Activated CD4-positive, alpha-beta memory T cell treated with anti-CD3 and anti-CD28 coated beads for 36 hours (primary cell): ENCODE measurements around the gene ACOT12. TPM values are rescaled to one million over a fixed set of nuclear protein-coding genes. Genes with fewer than 3 reads are reported as not detected.
A peak's percentile ranks its signal among the peaks of the same experiment; 100 is the strongest.

ENCODE experiments used
- CTCF ChIA-PET: fragments of 350-600 bp; sonication (Branson Sonifier 250); formaldehyde crosslinking; loops from one replicate; lab custom pipeline; 2021; ENCODE audit warnings: antibody characterized with exemption, inconsistent platforms; lab: Charles Lee
- POLR2A ChIA-PET: fragments of 350-600 bp; sonication (Branson Sonifier 250); formaldehyde crosslinking; loops from one replicate; lab custom pipeline; 2021; ENCODE audit warnings: antibody characterized with exemption; lab: Charles Lee
- DNase-seq: peaks from one replicate; pipeline ENCODE4 v3.0.0-alpha.2; 2020
- H3K27ac Mint-ChIP-seq: one replicate; pipeline ENCODE4 v1.8.0; 2021; ENCODE audit warnings: mixed read lengths
- H3K27me3 Mint-ChIP-seq: one replicate; pipeline ENCODE4 v1.8.0; 2021; ENCODE audit warnings: mixed read lengths
- H3K36me3 Mint-ChIP-seq: one replicate; pipeline ENCODE4 v1.8.0; 2021; ENCODE audit warnings: mixed read lengths
- H3K4me1 Mint-ChIP-seq: one replicate; pipeline ENCODE4 v1.8.0; 2021; ENCODE audit warnings: low read depth, mixed read lengths
- H3K4me3 Mint-ChIP-seq: one replicate; pipeline ENCODE4 v1.8.0; 2021; ENCODE audit warnings: mild to moderate bottlenecking, mixed read lengths
- H3K9me3 Mint-ChIP-seq: one replicate; pipeline ENCODE4 v1.8.0; 2021; ENCODE audit warnings: mixed read lengths
- intact Hi-C: fragments of 100-400 bp; cut with micrococcal nuclease; formaldehyde crosslinking; loops from one replicate; pipeline ENCODE4 v1.15.1; 2023
- total RNA-seq, 2 experiments: library from RNA; stranded (reverse); gene quantifications; one replicate each; pipeline ENCODE4 v1.2.3, GENCODE V29; 2021

Gene ACOT12
- total RNA-seq = not detected

DNA sequence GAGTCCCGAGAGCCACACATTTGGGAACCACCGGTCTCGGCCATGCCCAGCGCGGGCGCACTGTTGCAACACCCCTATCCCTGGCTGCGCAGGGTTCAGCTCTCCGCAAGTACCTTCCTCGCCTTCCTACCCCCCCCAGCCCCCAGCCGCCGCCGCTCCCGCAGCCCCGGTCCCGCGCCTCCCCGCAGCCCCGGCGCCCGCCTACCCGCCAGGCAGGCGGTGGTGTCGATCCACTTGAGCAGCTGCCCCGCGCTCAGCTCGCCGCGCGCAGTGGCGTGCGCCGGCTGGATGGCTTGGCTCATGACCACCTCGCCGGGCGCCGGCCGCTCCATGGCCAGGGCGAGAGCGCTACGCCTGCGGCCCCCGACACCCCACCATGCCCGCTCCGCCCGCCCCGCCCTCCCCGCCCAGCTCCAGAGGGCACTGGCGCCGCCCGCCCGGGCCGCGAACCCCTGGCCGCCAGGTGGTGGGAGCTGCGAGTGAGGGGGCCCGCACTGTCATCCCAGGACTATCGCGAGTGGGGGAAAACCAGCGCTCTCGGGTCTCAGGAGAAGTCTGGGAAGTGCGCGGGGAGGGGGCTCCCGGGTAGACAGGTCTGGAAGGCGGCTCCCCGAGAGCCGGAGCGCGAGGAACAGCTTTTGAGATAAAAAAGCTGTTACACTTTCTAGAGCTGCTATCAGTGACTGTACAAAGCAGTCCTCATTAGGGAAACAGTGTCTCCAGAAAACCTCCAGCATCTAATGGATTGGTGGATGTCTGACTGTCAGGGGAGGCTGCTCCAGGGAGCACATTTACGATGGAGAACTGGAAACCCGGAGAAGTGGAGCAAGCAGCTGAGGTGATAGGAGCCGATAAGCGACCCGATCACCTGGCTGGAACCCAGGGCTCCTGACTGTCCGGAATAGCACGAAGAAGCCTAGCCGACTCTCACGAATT is at the start of gene ACOT12:
Gene ACOT12 (minus strand): TSS at position 352 of the 936 bp plus-strand sequence. CDS start 20 bp downstream, at position 332.
- no peak within 1 kb of the TSS for H3K27ac Mint-ChIP-seq
- peak within 1 kb of the TSS; percentile 24 for H3K4me3 Mint-ChIP-seq
- peaks cover 4% of the 10 kb centered on the region for H3K4me1 Mint-ChIP-seq
- H3K36me3 Mint-ChIP-seq = no peaks in the 10 kb centered on the region
- CTCF ChIA-PET = interaction anchor here (1.3 kb wide), 1 partner anchor 31 kb away, joined by 3 read pairs; no protein-coding TSS in a partner anchor
- peaks cover 4% of the 10 kb centered on the region for H3K9me3 Mint-ChIP-seq
- DNase-seq = peak; percentile 9
- POLR2A ChIA-PET = no interaction called here
- intact Hi-C loops = no loop called here
- peaks cover 46% of the 10 kb centered on the region for H3K27me3 Mint-ChIP-seq

DNA sequence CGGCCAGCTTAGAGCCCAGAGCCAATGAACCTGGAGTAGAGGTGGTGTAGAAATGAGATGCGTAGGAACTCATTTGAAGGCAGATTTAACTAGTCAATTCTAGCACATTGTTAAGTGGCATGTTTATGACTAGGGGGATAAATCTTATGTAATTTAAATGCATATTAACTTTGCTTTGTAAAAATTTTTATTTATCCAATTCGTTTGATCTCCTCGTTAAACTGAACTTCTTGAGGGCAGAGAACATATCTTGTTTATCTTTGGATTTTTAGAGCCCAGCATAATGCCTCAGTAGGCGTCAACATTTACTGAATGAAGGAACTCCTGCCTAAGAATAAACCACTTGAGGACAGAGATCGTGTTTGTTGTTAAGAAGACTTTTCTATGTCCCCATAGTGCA is 41.1 kb upstream of the ACOT12 start:
- no peak overlapping the region for H3K27ac Mint-ChIP-seq
- intact Hi-C loops = no loop called here
- DNase-seq = no peak
- no peaks in the 10 kb centered on the region for H3K4me1 Mint-ChIP-seq
- H3K36me3 Mint-ChIP-seq = no peaks in the 10 kb centered on the region
- no peaks in the 10 kb centered on the region for H3K9me3 Mint-ChIP-seq
- H3K4me3 Mint-ChIP-seq = no peak overlapping the region
- H3K27me3 Mint-ChIP-seq = no peaks in the 10 kb centered on the region
- POLR2A ChIA-PET = no interaction called here
- CTCF ChIA-PET = no interaction called here

DNA sequence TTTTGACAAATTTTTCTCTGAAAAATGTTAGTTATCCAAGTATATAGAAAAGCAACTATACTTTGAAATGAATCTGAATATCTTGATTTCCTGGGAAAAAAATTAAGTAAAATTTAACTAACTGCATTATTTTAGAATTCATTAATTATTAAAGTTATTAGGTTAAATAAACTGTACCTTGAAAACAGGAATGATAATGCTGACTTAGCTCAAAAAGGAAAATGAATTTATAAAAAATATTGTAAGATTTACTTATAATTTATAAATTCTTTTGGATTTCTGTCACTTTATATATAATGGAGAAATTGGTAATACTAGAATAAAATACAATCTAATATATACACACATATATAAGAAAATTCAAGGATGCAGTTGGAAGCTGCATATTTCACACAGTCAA is 36.1 kb upstream of the ACOT12 start:
- Mint-ChIP-seq H3K4me1 (peaks cover 3% of the 10 kb centered on the region), H3K27ac (no peak overlapping the region), H3K4me3 (no peak overlapping the region), H3K27me3 (no peaks in the 10 kb centered on the region), H3K36me3 (no peaks in the 10 kb centered on the region), H3K9me3 (no peaks in the 10 kb centered on the region)
- POLR2A ChIA-PET = no interaction called here
- DNase-seq = no peak
- CTCF ChIA-PET = no interaction called here
- intact Hi-C loops = loop anchor here (5.0 to 10.0 kb wide), 3 partner anchors 295 to 542 kb away; partner anchors contain the start of gene ATG10

DNA sequence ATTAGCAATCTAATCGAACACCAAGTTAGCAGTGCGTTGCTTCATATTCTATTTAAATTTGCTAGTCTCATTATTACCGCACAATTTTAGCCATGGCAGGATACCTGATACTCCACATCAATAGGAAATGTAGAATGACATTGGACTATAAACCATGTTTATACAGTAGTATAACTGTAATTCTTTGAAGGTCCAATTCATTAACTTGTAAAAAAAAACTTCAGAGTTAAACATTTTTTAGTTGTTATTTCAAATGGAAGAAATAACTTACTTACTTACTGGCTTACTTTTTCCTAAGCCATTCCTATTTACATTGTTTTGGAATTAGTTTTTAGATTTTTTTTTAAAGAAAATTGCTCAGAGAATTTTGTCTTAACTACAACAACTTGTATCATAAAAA is 35.4 kb upstream of the ACOT12 start:
- CTCF ChIA-PET = interaction anchor here (2.0 kb wide), 1 partner anchor 410 kb away, joined by 5 read pairs; no protein-coding TSS in a partner anchor
- no peak for DNase-seq
- intact Hi-C loops = loop anchor here (5.0 to 10.0 kb wide), 3 partner anchors 295 to 543 kb away; partner anchors contain the start of gene ATG10
- Mint-ChIP-seq H3K9me3 (no peaks in the 10 kb centered on the region), H3K4me1 (peaks cover 3% of the 10 kb centered on the region), H3K4me3 (no peak overlapping the region), H3K36me3 (no peaks in the 10 kb centered on the region), H3K27me3 (no peaks in the 10 kb centered on the region), H3K27ac (no peak overlapping the region)
- POLR2A ChIA-PET = no interaction called here

DNA sequence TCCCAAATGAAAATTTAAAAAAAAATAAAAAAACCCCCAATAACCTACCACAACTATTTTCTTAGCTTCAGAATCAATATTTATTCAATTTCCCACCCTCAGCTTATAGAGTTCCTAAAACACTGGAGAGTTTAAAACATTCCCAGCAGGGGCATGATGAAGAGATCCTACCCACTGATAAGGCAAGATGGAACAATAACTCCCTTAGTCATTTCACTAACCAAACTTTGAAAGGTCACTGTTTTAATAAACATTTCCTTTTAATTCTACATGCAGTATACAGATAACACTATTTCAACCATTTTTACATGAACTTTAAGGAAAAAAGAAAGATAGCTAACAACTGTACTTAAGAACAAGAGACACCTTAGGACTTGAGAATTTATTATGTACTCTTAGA is 34.9 kb upstream of the ACOT12 start:
- POLR2A ChIA-PET = no interaction called here
- H3K9me3 Mint-ChIP-seq = no peaks in the 10 kb centered on the region
- peaks cover 3% of the 10 kb centered on the region for H3K4me1 Mint-ChIP-seq
- H3K4me3 Mint-ChIP-seq = no peak overlapping the region
- DNase-seq = no peak
- H3K27me3 Mint-ChIP-seq = no peaks in the 10 kb centered on the region
- no peak overlapping the region for H3K27ac Mint-ChIP-seq
- intact Hi-C loops = loop anchor here (5.0 to 10.0 kb wide), 3 partner anchors 296 to 543 kb away; partner anchors contain the start of gene ATG10
- CTCF ChIA-PET = interaction anchor here (2.0 kb wide), 1 partner anchor 410 kb away, joined by 5 read pairs; no protein-coding TSS in a partner anchor
- H3K36me3 Mint-ChIP-seq = no peaks in the 10 kb centered on the region

DNA sequence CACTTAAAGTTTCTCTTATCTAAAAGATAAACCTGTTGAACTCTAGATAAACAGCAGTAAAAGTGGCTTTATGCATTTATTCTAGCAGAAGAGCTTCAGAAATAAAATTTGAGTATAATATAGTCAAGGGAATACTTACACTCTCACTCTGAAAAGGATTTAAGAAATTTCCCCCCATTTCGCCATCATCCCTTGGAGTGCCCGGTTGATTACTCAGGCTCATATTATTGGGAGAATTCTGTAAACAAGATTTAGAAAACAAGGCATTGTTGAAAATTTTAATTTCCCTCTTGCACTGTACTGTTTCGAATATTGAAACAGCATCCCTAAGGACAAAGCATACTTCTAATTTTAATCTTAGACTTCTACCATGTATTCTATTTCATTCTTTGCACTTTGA is 34.5 kb upstream of the ACOT12 start:
- H3K36me3 Mint-ChIP-seq = no peaks in the 10 kb centered on the region
- intact Hi-C loops = loop anchor here (5.0 to 10.0 kb wide), 3 partner anchors 296 to 544 kb away; partner anchors contain the start of gene ATG10
- H3K27me3 Mint-ChIP-seq = no peaks in the 10 kb centered on the region
- DNase-seq = no peak
- no peak overlapping the region for H3K27ac Mint-ChIP-seq
- ChIA-PET POLR2A (no interaction called here), CTCF (interaction anchor here (2.0 kb wide), 1 partner anchor 410 kb away, joined by 5 read pairs; no protein-coding TSS in a partner anchor)
- H3K9me3 Mint-ChIP-seq = no peaks in the 10 kb centered on the region
- H3K4me3 Mint-ChIP-seq = no peak overlapping the region
- peaks cover 3% of the 10 kb centered on the region for H3K4me1 Mint-ChIP-seq

DNA sequence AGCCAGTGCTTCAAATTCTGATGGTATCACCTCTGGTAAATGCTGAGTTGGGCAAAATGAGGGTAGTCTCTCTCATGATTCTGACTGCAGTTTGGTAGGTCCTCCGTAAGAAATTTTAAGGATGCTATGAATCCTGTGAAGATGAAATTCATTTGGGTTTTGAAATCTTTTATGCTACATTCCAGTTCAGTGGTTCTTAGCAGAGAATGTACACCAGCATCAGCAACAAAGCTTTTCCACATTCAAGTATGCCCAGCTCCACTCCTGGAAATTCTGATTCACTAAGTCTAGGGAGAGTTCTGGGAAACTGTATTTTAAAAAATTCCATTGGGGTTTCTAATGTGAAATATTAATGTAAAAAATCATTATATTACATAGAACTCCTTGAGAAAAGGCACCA is 33.6 kb upstream of the ACOT12 start:
- Mint-ChIP-seq H3K4me1 (peaks cover 3% of the 10 kb centered on the region), H3K36me3 (no peaks in the 10 kb centered on the region), H3K27me3 (no peaks in the 10 kb centered on the region), H3K27ac (no peak overlapping the region), H3K9me3 (no peaks in the 10 kb centered on the region), H3K4me3 (no peak overlapping the region)
- no peak for DNase-seq
- POLR2A ChIA-PET = no interaction called here
- CTCF ChIA-PET = interaction anchor here (0.8 to 2.3 kb wide), 3 partner anchors 411 to 797 kb away, joined by 3 to 11 read pairs (median 5); no protein-coding TSS in a partner anchor
- intact Hi-C loops = loop anchor here (5.0 to 10.0 kb wide), 3 partner anchors 297 to 545 kb away; partner anchors contain the start of gene ATG10

DNA sequence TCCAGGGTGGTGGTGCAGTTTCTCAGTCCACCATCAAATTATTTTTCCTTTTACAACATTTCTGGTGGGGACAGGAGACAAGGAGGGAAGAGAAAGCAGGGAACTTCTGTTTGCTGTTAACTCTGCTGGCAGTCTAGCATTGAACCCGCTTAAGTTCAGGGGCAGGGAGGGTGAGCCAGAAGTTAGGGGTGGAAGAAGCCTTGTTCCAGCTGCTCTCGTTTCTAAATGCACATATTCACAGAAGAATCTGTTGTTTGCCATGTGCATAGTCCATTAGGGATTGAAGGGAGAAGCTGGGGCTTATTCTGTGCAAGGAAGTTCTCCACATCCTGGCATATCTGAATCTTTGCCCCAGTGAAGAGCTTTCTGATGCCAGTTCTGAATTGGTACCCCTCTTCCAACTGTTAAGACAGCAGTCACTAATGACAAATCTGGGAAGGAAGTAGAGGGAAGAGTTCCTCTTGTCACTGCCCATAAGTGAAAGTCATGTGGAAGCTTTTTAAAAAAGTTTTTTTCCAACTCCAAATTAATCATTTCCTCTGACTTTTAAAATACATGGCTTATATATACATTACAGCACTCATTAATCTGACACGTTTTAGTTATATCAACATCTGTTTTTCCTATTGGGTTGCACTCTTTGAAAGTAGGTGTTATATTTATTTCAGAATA is 32.6 kb upstream of the ACOT12 start:
- Mint-ChIP-seq H3K27me3 (no peaks in the 10 kb centered on the region), H3K9me3 (no peaks in the 10 kb centered on the region), H3K27ac (no peak overlapping the region), H3K4me1 (peaks cover 3% of the 10 kb centered on the region), H3K36me3 (no peaks in the 10 kb centered on the region), H3K4me3 (no peak overlapping the region)
- intact Hi-C loops = loop anchor here (5.0 to 10.0 kb wide), 3 partner anchors 298 to 546 kb away; partner anchors contain the start of gene ATG10
- CTCF ChIA-PET = interaction anchor here (0.6 to 2.3 kb wide), 11 partner anchors 22 to 801 kb away, joined by 3 to 15 read pairs (median 3); partner anchors contain the start of gene SSBP2
- POLR2A ChIA-PET = no interaction called here
- DNase-seq = no peak

DNA sequence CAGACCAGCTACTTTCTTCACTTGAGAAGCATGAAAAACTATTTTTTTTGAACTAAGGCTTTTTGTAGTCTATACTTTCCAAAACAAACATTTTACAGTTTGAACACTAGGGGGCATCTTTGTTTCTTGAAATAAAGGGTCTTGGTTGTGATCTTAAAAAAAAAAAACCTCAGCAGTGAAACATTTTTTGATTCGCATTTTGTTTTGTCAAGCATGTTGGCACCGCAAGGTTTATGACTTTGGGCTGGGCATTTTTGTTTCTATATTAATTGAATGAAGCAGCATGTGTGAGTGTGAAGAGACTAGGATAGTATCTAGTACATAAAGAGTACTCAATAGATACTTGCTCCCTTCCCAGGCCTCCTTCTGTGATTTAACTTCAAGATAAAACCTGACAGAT is 31.6 kb upstream of the ACOT12 start:
- Mint-ChIP-seq H3K27me3 (no peaks in the 10 kb centered on the region), H3K36me3 (no peaks in the 10 kb centered on the region), H3K4me1 (peaks cover 8% of the 10 kb centered on the region), H3K4me3 (no peak overlapping the region), H3K27ac (no peak overlapping the region), H3K9me3 (no peaks in the 10 kb centered on the region)
- POLR2A ChIA-PET = no interaction called here
- CTCF ChIA-PET = interaction anchor here (0.5 to 2.3 kb wide), 18 partner anchors 8 to 802 kb away, joined by 3 to 15 read pairs (median 3); partner anchors contain the start of genes ACOT12 and SSBP2
- no peak for DNase-seq
- intact Hi-C loops = loop anchor here (1.0 to 10.0 kb wide), 6 partner anchors 299 to 800 kb away; partner anchors contain the start of gene ATG10

DNA sequence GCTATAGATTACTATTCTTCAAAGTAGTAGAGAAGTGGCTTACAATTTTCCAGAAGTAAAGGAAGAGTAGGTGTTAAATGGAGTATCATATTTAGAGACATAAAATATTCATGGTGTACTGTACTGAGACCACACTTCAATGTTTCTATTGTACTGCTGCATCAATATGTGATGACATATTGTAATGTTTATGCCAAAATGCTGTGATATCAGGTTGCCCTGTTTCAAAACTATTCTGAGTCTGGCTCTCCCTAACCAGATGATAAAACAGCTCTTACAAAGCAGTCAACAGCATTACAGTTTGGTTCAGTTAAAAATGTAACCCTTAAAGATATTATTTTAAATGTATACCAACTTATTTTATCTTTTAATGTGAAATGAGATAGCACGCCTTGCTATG is 30.8 kb upstream of the ACOT12 start:
- intact Hi-C loops = loop anchor here (1.0 to 10.0 kb wide), 6 partner anchors 300 to 801 kb away; partner anchors contain the start of gene ATG10
- Mint-ChIP-seq H3K4me1 (peaks cover 17% of the 10 kb centered on the region), H3K27ac (no peak overlapping the region), H3K36me3 (no peaks in the 10 kb centered on the region), H3K9me3 (no peaks in the 10 kb centered on the region), H3K4me3 (no peak overlapping the region), H3K27me3 (no peaks in the 10 kb centered on the region)
- ChIA-PET CTCF (interaction anchor here (0.5 to 2.3 kb wide), 15 partner anchors 9 to 904 kb away, joined by 3 to 15 read pairs (median 3); partner anchors contain the start of genes ACOT12 and SSBP2), POLR2A (no interaction called here)
- no peak for DNase-seq

DNA sequence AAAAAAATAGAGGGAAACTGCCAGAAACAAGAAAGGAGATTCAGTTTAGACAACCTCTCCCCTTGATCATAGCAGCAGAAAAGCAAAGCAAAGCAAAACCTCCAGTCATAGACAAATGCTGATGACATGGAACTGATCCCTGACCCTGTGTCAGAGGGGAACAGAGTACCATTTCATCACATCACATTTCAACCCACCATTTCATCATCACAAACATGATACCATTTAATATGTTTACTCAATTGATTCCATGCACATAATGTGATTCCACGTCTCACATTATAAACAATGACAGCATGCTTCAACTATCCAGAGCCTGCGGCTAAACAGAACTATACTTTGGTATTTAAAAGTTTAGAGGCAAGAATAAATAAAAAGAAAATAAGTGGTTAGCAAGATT is 28.7 kb upstream of the ACOT12 start:
- CTCF ChIA-PET = interaction anchor here (1.0 to 1.4 kb wide), 2 partner anchors 120 to 803 kb away, joined by 3 to 10 read pairs; no protein-coding TSS in a partner anchor
- Mint-ChIP-seq H3K9me3 (no peaks in the 10 kb centered on the region), H3K27ac (no peak overlapping the region)

More for the DNA sequence above, 28.7 kb upstream of the ACOT12 start:
- Mint-ChIP-seq H3K27me3 (no peaks in the 10 kb centered on the region), H3K4me3 (no peak overlapping the region), H3K36me3 (peaks cover 1% of the 10 kb centered on the region), H3K4me1 (peaks cover 17% of the 10 kb centered on the region)
- intact Hi-C loops = loop anchor here (10.0 kb wide), 1 partner anchor 302 kb away; no protein-coding TSS in a partner anchor
- DNase-seq = no peak
- POLR2A ChIA-PET = no interaction called here
